ENCODE measurements around the gene HS3ST5.

DNA sequence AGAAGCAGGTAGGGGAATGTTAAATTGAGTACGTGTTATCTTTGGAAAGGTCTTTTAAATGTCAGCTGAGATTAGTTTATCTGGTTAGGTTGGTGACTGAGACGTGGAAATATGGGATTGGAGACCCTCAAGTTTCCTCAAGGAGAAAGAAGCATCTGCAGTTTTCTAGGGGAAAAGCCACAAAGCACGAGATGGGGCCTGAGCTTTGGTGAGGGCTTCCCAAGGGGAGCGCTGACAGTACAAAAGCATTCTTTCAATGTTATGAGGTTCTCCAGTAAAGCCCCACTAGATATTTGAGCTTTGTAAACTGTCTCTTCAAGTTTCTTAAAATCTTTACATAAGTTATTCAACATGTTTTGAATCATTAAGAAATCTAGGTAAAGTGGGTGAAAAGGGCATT, 19.6 kb upstream of the HS3ST5 start:
- TF ChIP-seq, protein P1, sequence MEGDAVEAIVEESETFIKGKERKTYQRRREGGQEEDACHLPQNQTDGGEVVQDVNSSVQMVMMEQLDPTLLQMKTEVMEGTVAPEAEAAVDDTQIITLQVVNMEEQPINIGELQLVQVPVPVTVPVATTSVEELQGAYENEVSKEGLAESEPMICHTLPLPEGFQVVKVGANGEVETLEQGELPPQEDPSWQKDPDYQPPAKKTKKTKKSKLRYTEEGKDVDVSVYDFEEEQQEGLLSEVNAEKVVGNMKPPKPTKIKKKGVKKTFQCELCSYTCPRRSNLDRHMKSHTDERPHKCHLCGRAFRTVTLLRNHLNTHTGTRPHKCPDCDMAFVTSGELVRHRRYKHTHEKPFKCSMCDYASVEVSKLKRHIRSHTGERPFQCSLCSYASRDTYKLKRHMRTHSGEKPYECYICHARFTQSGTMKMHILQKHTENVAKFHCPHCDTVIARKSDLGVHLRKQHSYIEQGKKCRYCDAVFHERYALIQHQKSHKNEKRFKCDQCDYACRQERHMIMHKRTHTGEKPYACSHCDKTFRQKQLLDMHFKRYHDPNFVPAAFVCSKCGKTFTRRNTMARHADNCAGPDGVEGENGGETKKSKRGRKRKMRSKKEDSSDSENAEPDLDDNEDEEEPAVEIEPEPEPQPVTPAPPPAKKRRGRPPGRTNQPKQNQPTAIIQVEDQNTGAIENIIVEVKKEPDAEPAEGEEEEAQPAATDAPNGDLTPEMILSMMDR (IDR thresholded peaks at IDR 0.05 in 8 of 11, conservative IDR thresholded peaks at IDR 0.05 in 3 of 11): no peak
- TF ChIP-seq POLR2A (IDR thresholded peaks at IDR 0.05): no peak
